ENCODE results near the gene ADAM19.

Gene ADAM19

DNA sequence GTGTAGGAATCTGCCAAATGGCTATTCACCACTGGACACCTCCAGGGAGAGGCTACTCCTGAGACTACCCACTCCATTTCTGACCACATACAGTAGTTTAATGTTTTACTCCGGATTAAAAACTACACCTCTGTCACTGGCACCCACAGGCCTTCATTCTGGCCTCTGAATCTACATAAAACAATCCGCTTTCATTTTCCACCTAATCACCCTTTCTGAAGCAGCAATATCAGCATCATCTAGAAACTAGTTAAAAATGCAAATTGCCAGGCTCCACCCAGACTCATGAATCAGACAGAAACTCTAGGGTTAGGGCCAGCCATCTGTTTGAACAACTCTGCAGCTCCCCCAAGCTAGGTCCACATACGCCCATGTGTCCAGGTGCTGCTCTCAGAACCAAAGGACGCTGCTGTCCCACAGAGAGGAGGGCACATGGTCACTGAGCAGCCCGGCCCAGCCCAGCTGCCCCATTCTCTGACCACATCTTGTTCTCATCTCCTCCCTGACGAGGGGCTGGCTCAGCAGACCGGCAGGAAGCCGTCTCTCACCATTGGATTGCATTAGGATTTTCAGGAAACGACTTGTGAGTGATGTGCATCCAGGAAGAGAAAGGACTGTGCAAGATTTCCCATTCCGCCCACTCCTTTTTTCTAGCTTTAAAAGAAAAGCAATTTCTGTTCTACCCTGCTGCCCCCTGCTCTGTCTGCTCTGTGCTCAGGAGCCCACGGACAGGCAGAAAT, 34.7 kb downstream of the ADAM19 start:
- no peak for FAIRE-seq

DNA sequence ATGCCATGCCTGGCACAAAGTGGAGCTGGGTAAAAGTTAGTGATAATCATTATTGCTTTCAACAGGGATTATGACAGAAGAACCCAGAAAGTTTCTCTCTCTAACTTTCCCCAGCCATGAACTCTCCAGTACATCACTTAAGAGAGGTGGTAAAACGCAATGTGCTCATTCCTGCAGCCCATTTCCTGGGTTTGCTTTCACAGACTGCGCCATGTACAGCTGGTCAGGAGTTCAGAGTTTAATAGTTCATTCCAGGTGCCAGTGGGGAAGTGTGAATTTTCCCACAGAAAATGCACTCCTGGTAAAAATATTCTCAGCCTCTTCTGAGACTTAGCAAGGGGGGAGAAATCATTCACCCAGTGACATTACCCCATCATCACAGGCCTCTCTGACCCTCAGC, 35.5 kb downstream of the ADAM19 start:
- FAIRE-seq = no peak

DNA sequence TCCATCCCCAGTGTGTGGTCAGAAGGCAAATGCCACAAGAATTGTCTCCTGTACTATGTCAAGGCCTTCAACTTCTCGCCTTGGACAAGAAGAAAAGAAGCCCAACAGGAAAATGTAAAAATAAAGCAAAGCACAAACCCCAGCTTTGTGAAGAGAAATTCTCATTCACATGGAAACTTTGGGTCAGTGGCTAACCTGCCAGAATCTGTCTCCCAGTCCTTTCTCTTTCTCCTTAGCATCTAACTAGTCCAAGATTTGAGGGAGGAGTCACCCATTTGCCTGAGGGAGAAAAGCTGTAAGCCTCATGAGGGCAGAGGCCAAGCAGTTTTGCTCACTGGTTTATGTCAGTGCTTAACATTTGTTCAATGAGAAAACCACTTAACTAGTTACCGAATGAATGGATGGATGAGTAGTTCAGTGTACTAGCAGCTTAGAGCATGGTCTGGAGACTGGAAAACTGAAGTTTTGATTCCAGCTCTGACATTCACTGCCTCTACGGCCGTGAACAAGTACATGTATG, 36.0 kb downstream of the ADAM19 start:
- FAIRE-seq = no peak

DNA sequence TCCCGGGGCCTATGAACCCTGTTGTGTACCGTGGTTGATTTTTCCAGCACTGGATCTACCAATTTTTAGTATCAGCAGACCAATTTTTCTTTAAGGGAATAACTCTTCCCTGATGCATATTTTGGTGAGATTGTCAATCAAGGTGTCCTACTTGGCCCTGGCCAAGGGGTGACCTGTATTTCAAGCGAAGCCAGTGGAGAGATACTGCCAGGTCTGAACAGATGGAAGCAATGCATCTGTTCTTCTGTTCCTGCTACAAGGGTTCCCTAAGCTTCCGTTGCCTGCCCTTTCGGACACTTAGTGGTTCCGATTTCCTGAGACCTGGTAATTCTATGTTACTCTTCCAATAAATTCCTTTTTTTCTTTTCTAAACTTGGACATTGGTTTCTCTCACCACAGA, 37.3 kb downstream of the ADAM19 start:
- FAIRE-seq = no peak

DNA sequence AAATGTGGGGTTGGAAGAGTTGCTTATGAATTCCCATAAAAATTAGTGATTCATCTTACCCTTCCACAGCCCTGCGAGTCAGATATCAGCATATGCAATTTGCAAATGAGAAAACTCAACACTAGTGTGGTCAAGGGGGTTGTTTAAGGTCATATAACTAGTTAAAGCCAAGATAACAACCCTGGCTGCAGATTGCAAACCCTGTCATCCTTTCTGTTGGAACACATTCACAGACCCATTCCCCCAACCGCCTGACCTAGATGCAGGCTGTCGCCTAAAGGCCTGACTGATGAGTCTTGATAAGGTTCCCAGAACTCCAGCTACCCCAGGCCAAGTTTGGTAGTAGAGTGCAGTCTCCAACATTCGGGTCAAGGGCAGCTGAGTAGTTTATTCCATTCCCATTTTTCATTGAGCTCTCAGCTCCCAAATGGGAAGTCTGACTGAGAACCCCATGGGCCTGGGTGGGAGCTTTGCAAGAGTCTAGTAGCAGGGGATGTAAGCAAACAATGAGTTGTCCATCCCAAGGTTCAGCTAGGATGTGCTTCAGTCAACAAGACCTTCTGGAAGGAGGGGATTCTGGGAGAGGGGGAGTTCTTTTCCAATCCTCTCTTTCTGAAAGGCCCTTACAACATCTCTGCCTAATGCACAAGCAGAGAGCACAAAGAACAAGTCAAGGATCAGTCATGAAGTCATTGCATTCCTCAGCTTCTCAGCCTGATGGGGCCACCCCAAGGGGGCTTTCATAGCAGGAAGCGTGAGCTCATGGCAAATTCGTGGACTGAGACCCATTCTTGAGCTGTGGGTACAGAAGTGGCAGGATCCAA, 40.3 kb downstream of the ADAM19 start:
- no peak for FAIRE-seq

DNA sequence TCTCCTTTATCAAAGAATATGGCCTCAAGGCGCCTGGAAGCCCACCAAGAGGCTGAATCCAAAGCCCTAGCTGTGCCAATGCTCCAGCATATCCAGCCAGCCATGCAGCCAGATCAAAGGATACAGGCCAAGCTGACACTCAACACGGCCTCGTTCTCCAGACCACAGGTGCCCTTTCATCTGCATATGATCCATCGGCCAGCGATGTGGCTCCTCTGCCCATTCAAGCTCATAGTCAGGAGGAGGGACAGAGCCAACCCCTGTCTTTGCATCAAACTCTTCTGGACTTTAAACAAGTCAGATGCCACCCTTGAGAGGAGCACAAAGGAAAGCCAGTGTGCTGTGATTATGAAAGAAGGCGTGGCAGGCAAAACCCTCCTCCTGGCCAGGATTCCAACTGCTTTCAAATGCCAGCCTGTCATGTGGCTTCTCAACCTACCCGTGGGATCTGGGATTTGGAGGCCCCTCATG, 42.5 kb downstream of the ADAM19 start:
- FAIRE-seq = no peak

DNA sequence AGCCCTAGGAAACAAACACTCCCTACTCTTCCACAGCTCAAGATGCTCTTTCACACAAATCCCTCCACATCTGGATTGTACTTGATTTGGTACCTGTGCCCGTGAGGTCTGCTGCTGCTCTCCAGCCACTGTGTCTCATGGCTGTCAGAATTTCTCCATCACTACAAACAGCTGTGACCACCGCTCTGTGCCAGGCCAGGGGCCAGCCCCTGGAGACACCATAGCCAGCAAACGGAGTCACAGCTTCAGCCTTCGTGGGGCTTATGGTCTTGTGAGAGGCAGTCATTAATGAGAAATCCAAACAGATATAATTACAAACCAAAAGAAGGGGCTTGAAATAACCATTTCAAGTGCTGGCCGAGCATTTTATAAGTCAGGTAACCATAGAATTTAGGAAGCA, 43.6 kb downstream of the ADAM19 start:
- no peak for FAIRE-seq

DNA sequence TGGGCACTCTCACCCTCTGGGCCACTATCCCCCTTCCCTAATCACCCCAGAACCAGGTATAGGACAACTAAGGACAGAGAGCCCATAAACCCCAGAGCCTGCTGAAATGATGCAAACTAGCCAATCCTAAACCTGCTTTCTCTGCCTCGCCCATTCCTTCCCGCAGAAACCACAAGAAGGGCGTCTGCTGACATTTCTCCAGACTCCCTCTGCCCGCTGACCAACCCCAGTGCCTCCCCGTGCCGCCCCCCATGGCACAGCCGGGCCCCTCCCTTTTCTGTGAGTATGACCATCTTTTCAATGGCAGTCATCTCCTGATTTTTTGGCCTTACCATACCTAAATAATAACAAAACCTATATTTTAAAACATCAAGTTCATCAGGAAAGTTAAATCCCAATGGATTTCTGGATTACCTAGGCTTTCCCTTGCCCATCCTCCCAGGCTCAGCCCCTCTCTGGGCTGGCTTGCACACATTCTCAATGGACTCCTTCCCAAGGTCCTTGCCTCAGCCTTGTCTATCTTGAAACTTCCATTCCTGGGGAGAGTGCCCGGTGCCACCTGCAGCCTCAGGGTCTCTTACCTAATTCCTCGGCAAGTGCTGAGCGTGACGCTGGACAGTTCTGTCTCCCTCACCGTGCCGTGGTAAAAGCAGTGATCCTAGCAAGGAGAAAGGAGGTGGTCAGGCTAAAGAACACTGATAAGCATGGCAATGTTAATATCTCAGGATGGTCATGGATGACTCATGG, 45.2 kb downstream of the ADAM19 start:
- FAIRE-seq = no peak

DNA sequence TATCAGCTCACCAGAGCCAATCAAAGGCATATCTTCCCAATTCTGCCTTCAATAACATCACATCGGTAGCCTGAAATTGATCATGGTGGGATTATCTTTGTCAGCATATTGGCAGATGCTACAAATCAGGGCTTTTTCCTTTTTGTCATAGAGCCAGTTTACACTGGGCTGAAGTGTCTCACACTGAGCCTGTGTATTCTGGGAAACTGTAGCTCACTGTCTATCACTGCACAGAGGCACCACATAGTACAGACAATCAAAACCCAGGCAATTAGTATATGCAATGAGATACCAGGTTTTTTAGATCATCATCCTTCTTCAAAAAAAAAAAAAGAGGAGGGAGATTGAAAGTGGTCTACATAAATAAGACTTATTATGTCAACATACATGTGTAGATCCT, 46.6 kb downstream of the ADAM19 start:
- no peak for FAIRE-seq

DNA sequence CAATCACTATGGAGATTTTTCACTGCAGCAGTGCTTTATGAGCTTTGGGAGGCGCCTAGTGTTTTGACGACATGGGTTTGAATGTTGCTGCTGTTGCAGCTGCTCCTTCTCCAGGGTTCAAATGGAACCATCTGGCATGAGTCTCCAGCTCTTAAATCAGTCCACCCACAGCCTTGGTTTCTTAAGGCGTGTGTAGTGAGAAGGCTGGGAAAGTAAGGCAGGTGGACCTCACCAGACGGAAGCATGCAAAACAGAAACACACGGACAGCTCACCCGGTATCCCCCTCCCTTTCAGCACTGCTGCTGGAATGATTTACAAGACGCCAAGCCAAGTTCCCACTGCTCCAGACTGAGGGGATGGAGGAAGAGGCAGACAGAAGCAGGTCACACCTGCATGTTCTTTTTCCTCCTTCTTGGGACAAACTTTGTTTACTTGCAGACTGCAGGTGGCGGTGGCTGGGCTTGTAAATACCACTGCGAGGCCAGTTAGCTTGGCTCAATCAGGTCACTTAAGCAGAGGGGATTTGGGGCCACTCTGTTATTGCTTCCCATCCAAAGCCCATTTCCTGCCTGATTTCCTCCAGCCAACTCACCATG, 47.4 kb downstream of the ADAM19 start:
- no peak for FAIRE-seq

DNA sequence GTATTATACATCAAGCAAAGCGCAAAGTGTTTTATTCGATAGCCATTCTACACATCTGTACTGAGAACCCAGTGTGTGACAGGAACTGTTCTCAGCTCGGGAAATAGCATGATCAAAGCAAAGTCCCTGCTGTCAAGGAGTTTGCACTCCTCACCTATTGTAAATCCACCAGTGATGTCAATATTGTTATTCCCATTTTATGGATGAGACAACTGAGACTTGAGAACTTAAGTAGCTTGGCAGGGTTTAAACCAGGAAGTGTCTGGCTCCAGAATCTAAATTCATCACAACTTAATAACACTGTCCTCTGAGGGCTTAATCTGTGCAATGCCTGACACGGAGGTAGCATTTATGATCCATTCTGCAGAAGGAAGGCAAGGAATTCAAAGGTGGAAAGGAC, 50.7 kb downstream of the ADAM19 start:
- FAIRE-seq = no peak

DNA sequence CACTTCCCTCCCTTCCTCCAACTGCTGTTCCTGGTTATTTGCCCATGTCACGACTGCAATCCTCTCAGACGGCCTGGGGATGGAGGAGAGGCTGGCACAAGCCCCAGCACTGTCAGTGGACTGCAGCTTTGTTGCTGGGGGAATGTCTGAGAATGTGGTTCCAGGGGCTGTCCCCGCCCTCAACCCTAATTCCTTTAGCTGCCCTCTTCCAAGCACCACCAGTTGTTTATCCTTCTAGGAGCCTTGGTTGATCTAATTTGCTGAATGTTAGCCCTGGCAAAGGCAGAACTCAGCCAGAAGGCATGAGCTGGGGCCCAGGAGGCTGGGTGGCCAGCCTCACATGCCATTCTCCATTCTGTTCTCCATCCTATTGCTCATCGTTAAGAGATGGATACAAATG, 51.6 kb downstream of the ADAM19 start:
- FAIRE-seq = no peak

DNA sequence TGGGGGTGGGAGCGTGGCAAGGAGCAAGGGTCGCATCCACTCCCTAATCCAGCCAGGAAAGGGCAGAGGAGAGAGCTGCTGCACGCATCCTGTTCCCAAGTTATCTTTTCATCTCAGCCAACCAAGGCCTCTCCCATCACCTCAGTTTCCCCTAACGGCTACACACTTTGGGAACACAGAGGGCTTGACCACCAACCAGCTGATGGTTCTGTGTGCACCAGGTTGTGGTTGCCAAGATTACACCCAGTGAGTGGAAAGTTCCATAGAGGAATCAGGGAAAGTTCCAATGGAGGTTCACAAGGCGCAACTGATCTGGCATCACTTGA, 53.9 kb downstream of the ADAM19 start:
- no peak for FAIRE-seq

DNA sequence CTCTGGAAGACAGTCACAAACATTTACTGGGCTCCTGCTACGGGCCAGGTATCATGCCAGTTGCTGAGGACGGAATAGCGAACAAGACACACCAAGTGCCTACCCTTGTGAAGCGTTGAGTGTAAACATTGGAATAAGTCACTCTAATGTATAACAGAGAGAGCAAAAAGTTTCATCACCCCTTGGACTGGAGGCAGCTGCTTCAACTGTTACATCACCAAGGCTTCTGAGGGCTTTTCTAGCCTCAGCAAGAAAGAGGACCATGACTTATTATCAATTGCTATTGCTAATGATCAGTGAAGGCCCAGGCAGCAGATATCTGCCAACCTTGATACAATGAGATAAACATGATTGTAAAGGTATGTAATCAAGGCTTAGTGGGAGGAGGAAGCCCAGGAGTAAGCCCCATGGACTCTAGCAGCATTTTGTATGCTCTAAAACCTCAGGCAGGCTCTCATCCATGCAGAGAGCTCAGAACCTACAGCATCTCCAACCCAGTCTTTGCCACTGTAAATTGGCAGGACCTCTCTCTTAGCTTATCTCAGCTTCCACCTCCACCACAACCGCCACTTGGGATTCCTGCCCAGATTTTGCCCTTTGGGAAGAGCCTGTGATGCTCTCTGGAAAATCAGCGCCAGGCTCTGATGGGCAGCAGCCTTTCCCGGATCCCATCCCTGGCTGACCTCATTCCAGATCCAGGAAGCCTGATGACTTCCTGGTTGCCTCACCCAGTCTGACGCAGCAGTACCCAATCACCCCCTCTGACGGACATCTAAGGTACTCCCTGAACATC, 54.5 kb downstream of the ADAM19 start:
- FAIRE-seq = no peak

DNA sequence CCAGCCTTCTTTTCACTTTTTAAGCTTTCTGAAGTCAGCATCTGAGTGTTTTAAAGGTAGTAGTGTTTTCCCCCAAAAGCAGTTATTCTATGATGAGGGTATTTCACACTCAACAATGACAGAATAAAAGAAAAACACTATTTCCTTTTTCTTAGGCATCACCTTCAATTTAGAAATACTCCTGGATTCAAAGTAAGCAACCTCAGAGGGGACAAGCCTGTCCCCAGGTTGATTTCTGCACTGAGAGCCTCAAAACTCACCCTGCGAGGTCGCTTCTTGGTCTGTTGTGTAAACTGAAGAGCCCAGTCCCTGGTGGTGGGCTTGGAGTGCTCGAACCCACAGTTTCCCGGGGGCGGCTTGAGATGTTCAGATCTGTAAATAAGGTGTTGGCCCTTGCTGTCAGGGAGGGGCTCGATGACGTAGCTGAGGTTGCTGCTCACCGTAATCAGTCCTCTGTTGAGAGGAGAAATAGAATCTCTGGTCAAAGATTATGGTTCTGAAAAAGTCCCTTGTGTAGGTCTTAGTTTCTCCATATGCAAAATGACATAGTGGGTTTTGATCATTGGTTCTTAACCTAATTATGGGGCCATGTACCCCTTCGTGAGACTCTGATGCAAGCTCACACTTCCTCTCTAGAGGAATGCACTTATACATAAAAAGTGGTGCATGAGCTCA, 55.9 kb downstream of the ADAM19 start:
- no peak for FAIRE-seq

DNA sequence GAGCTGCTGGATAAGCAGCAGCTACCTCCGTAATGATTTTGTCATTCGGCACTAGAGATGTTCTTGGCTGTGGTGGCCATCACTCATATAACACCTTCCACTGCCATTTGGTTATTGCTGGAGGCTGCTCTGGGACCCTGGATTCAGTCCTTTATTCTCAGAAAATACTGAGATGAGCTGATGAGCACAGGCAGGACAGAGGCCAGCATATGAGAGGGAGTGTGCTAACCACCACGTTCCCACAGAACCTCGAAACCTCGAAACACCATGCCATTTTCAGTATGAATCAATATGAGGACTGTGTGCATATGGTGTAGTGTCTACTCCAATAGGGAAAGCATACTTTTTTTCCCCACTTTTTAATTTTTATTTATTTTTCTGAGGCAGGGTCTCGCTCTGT, 56.6 kb downstream of the ADAM19 start:
- no peak for FAIRE-seq

DNA sequence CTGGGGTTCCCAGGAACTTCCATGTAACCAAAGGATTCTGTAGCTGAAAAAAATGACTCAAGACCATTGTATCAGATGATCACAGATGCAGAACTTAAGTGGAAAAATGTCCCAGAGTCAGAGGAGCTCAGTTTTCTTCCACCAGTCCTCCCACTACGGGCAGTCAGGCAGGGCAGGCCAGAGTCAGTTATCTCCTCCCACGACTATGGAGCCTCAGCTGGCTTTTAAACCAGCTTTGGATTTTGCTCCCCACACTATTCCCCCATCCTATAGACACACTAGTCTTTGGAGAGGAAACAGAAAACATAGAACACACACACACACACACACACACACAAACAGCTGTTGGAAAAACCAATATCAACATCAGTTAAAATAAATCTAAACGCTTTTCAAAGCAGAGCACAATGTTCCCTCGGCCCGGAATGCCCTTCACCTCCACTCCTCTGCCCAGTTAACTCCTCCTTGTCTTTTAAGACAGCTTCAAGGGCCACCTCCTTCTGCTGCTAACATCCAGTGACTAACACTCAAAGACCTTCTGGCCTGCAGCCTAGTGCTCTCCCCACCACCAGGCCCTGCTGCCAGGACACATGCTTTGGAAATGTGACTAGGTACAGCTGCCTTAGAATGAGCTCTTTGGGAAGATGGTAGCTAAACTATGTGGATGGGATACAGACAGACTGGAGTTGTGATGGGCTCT, 58.8 kb downstream of the ADAM19 start:
- FAIRE-seq = no peak

DNA sequence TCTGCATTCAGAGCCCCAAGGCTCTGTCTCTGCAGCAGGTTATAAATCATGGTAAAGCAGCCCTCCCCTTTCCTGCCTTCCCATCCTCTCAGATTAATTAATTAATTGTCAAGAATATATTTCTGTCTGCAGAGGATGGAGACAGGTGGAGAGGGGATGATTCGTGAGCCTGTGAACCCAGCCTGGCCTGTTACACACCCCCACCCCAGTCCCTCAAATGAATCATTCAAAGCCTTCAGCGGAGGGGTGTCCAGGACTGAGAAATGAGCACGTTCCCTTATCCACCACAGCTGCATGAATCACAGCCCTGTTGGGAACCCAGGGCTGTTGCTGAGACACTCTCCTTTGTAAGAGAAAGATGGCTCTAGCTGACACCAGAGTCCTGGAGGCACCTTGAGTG, 59.6 kb downstream of the ADAM19 start:
- no peak for FAIRE-seq

DNA sequence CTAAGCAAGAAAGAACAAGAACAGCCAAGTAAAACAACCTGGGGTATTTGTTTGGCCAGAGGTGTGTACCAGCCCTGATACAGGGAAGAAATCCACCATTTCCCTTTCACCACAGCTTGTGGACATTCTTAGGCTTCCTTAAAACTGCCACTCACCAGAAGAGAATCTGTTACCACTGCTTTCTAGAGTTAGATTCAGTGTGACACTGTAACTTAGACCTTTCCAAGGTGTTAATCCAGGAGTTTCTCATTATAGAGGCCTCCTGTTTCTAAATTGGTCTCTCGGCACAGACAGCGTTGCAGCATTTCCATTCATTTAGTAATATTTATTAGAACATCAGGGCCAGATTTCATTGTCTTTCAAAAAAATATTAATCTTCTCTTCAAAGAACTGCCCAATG, 60.6 kb downstream of the ADAM19 start:
- FAIRE-seq = no peak

DNA sequence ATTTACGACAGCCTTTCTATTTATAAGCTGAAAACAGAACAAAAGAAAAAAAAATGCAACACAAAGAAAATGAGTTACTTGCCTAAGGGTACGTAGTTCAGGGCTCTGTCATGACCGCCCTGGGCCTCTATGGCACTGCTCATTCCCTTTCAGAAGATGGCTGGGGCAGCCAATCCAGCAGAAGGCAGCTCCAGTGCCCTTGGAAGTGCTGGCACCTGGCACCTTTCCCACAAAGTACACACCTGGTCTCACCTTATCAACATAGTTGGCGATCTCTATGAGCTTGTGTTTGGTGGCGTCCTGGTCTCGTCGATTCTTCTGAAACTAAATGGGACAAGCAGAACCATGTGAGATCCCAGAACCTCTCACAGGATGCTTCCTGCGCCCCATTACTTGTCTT, 62.4 kb downstream of the ADAM19 start:
- FAIRE-seq = no peak
